Heart left ventricle (tissue), 13 donors: Measurements from ENCODE around the gene PRKCA.

Experiments used
- CTCF ChIP-seq, 12 donors: fragments of 200-600 bp; sonication (generic) in 4 of 12; IDR thresholded peaks; one replicate each; pipeline versions ENCODE4 v1.5.0 to v1.8.0; 2018 to 2022; ENCODE audit warnings: antibody characterized with exemption in 12 of 12, mild to moderate bottlenecking in 5 of 12
- POLR2A ChIP-seq, 2 donors: fragments of 450-650 bp; IDR thresholded peaks; one replicate each; pipeline ENCODE4 v1.6.1; 2017; ENCODE audit warnings: antibody characterized with exemption in 2 of 2, mild to moderate bottlenecking in 2 of 2, moderate library complexity in 2 of 2
- donor health status: ischemic (EF 13 %, LVEDD 7.1; RV severe dilation, severe dysfunction).
- donor health status: DM: no; HTN: yes; CAD: no.
- donor health status: DM: no; HTN: no; CAD: no.
- donor health status: ischemic (EF 25% LVEDD 6.9; RV normal size, moderate dysfunction).
- donor health status: ischemic (EF 25% LVEDD 5.7; RV mildly dilated, moderate dysfunction).
- donor health status: ischemic (EF 35%, LVEDD 5.7; RV mildly dilated, moderate dysfunction).
- donor health status: nonischemic (EF 11% LVEDD 7.7; RV severe dilation, severe dysfunction).
- donor health status: DM: yes; HTN: yes; CAD: no.
- donor health status: PGD.
- donor health status: ischemic (EF 29% LVEDD 5.4; RV normal size, mild dysfunction).
- donor health status: nonischemic (EF 23%, LVEDD 6.1; RV moderate dilation, normal function).

- TF ChIP-seq CTCF (IDR thresholded peaks at IDR 0.05) (no peak), POLR2A (IDR thresholded peaks at IDR 0.05) (no peak)
Measured at GRCh38 chr17:66523378-66524200, 221.2 kb downstream of the PRKCA start.
